NT2/D1 (cell line): ENCODE results near the gene LRIG1.

Source experiments
- DNase-seq: peaks from one replicate; pipeline ENCODE4 v3.0.0-alpha.2; 2011; ENCODE audit warnings: low read depth, low spot score
- H3K27me3 ChIP-seq: 2 replicates; pipeline ENCODE4 v1.6.0; 2011; ENCODE audit warnings: mild to moderate bottlenecking; ENCODE audit not compliant: insufficient read length, insufficient read depth
- H3K36me3 ChIP-seq: 2 replicates; pipeline ENCODE4 v1.6.1; 2011; ENCODE audit warnings: mild to moderate bottlenecking, low read length, mixed read lengths; ENCODE audit not compliant: insufficient read depth, insufficient read length
- H3K4me1 ChIP-seq: 2 replicates; pipeline ENCODE4 v1.5.1; 2011; ENCODE audit not compliant: insufficient read depth, insufficient read length
- H3K4me3 ChIP-seq: 2 replicates; pipeline ENCODE4 v1.5.1; 2011; ENCODE audit warnings: low read depth; ENCODE audit not compliant: insufficient read length
- H3K9ac ChIP-seq: 2 replicates; pipeline ENCODE4 v1.6.0; 2011; ENCODE audit warnings: low read depth; ENCODE audit not compliant: insufficient read length
- H3K9me3 ChIP-seq: 2 replicates; pipeline ENCODE4 v1.5.1; 2011; ENCODE audit warnings: mild to moderate bottlenecking, low read length; ENCODE audit not compliant: insufficient read depth
- SUZ12 ChIP-seq: IDR thresholded peaks from 2 replicates; pipeline ENCODE4 v1.6.1; 2011; ENCODE audit not compliant: insufficient read length, insufficient read depth; ENCODE audit errors: extremely low read depth
- YY1 ChIP-seq: IDR thresholded peaks from 2 replicates; pipeline ENCODE4 v1.6.1; 2011; ENCODE audit not compliant: insufficient read length, insufficient read depth
- ZNF274 ChIP-seq: IDR thresholded peaks from 2 replicates; pipeline ENCODE4 v1.6.1; 2011; ENCODE audit warnings: mild to moderate bottlenecking, low read depth, low read length

The LRIG1 gene

GRCh38 chr3:66342717-66343356, 158.0 kb downstream of the LRIG1 start:
- no peaks in the 10 kb centered on the region for H3K4me1 ChIP-seq
- no peaks in the 10 kb centered on the region; the same call in 1 of the 2 replicates for H3K9me3 ChIP-seq
- DNase-seq = no peak
- H3K9ac ChIP-seq = no peak overlapping the region
- no peak for TF ChIP-seq YY1
- no peak for TF ChIP-seq SUZ12
- no peak for TF ChIP-seq ZNF274
- H3K27me3 ChIP-seq = no peaks in the 10 kb centered on the region
- peaks cover under 1% of the 10 kb centered on the region for H3K36me3 ChIP-seq
- no peak overlapping the region for H3K4me3 ChIP-seq

- no peak for TF ChIP-seq SUZ12
- TF ChIP-seq YY1 = no peak
- DNase-seq = no peak
- Histone ChIP-seq H3K9me3 (no peaks in the 10 kb centered on the region), H3K4me1 (no peaks in the 10 kb centered on the region), H3K27me3 (no peaks in the 10 kb centered on the region), H3K9ac (no peak overlapping the region), H3K36me3 (no peaks in the 10 kb centered on the region), H3K4me3 (no peak overlapping the region)
These were observed 161.9 kb downstream of the LRIG1 start for GRCh38 chr3:66338927-66339326.

GRCh38 chr3:66336333-66336766, 164.5 kb downstream of the LRIG1 start:
- no peak for TF ChIP-seq ZNF274
- TF ChIP-seq SUZ12 = no peak
- TF ChIP-seq YY1 = no peak
- no peaks in the 10 kb centered on the region for H3K4me1 ChIP-seq
- no peaks in the 10 kb centered on the region for H3K9me3 ChIP-seq
- no peaks in the 10 kb centered on the region for H3K36me3 ChIP-seq
- H3K4me3 ChIP-seq = no peak overlapping the region
- H3K27me3 ChIP-seq = no peaks in the 10 kb centered on the region
- DNase-seq = no peak
- no peak overlapping the region for H3K9ac ChIP-seq

- no peak overlapping the region for H3K4me3 ChIP-seq
- TF ChIP-seq SUZ12 = no peak
- TF ChIP-seq ZNF274 = no peak
- TF ChIP-seq YY1 = no peak
- H3K36me3 ChIP-seq = no peaks in the 10 kb centered on the region
- H3K9me3 ChIP-seq = no peaks in the 10 kb centered on the region
- H3K9ac ChIP-seq = no peak overlapping the region
- DNase-seq = no peak
- H3K4me1 ChIP-seq = no peaks in the 10 kb centered on the region
- no peaks in the 10 kb centered on the region for H3K27me3 ChIP-seq
These were observed 165.2 kb downstream of the LRIG1 start for GRCh38 chr3:66335671-66336070.
